Cardiac septum (tissue), 1 donor: ENCODE measurements around the gene NXNL1. TPM values are rescaled to one million over a fixed set of nuclear protein-coding genes. Genes with fewer than 3 reads are reported as not detected.
"Not testable (repeated sequence)": the region's sequence is repeated elsewhere in the genome, so short reads cannot be mapped to it uniquely, and the experiment has no call there.

ENCODE experiments used
- DNase-seq: peaks from one replicate; pipeline ENCODE4 v3.0.0-alpha.2; 2020; ENCODE audit warnings: low spot score
- intact Hi-C: fragments of 100-400 bp; cut with DNase I; formaldehyde crosslinking; loops from one replicate; pipeline ENCODE4 v1.14.0; 2022
- long read RNA-seq: library from polyadenylated mRNA; unstranded; transcript quantifications from one replicate; pipeline ENCODE4 v2.0.0, GENCODE V29; 2021
- total RNA-seq: library from RNA; stranded (reverse); fragmentation: NEBNext Ultra II Directional; extraction: Animal tissue kit (Norgen Biotek cat#: 25700); gene quantifications from one replicate; pipeline ENCODE4 v1.2.1, GENCODE V29; 2021
- donor health status: DM: no; HTN: no; CAD: no.

Gene NXNL1
- total RNA-seq, result 0.59 TPM
- long read RNA-seq, result 0 reads

- no peak for DNase-seq
- intact Hi-C loops, result no loop called here
These were observed at the start of gene NXNL1 for GRCh38 chr19:17460372-17461230. Gene NXNL1, minus strand, starts transcription at chr19:17460926. Its CDS starts 57 bp downstream, at chr19:17460869.

GRCh38 chr19:17508558-17508933 is 47.8 kb upstream of the NXNL1 start:
- DNase-seq, intact Hi-C loops: not testable (repeated sequence)

GRCh38 chr19:17506745-17507144 is 46.0 kb upstream of the NXNL1 start:
- intact Hi-C loops, result no loop called here
- DNase-seq, result no peak

- intact Hi-C loops, result no loop called here
- DNase-seq, result no peak
These were observed 44.5 kb upstream of the NXNL1 start for GRCh38 chr19:17505223-17505622.

- DNase-seq, result no peak
These were observed 43.7 kb upstream of the NXNL1 start for GRCh38 chr19:17504456-17504855.

GRCh38 chr19:17504030-17504429 is 43.3 kb upstream of the NXNL1 start:
- DNase-seq, result no peak
- intact Hi-C loops, result no loop called here

More at GRCh38 chr19:17504456-17504855, 43.7 kb upstream of the NXNL1 start:
- intact Hi-C loops, result no loop called here

- no peak for DNase-seq
- intact Hi-C loops, result no loop called here
These were observed 42.5 kb upstream of the NXNL1 start for GRCh38 chr19:17503240-17503639.

- intact Hi-C loops, result no loop called here
These were observed 39.9 kb upstream of the NXNL1 start for GRCh38 chr19:17500447-17501198.

GRCh38 chr19:17499648-17500446 is 39.1 kb upstream of the NXNL1 start:
- no peak for DNase-seq
- intact Hi-C loops, result no loop called here

More at GRCh38 chr19:17500447-17501198, 39.9 kb upstream of the NXNL1 start:
- DNase-seq, result no peak

GRCh38 chr19:17499025-17499424 is 38.3 kb upstream of the NXNL1 start:
- intact Hi-C loops, DNase-seq: not testable (repeated sequence)

- intact Hi-C loops, result no loop called here
- DNase-seq, result no peak
These were observed 36.5 kb upstream of the NXNL1 start for GRCh38 chr19:17497149-17497798.

- peak; percentile 90 for DNase-seq
- intact Hi-C loops, result no loop called here
These were observed 35.7 kb upstream of the NXNL1 start for GRCh38 chr19:17496337-17496997.

- intact Hi-C loops, result no loop called here
- no peak for DNase-seq
These were observed 35.0 kb upstream of the NXNL1 start for GRCh38 chr19:17495639-17496296.

- intact Hi-C loops, result no loop called here
- DNase-seq, result no peak
These were observed 30.6 kb upstream of the NXNL1 start for GRCh38 chr19:17491287-17491686.

GRCh38 chr19:17490411-17490810 is 29.7 kb upstream of the NXNL1 start:
- DNase-seq, result no peak
- intact Hi-C loops, result no loop called here

- no peak for DNase-seq
- intact Hi-C loops, result no loop called here
These were observed 28.8 kb upstream of the NXNL1 start for GRCh38 chr19:17489392-17490030.

- peak; percentile 89 for DNase-seq
- intact Hi-C loops, result no loop called here
These were observed 28.1 kb upstream of the NXNL1 start for GRCh38 chr19:17488593-17489391.
